Astrocyte of the spinal cord (primary cell): ENCODE measurements around the gene GRK5.
"Not testable (repeated sequence)": the region's sequence is repeated elsewhere in the genome, so short reads cannot be mapped to it uniquely, and the experiment has no call there.

Experiments used
- DNase-seq: peaks from one replicate; pipeline ENCODE4 v3.0.0; 2011; ENCODE audit warnings: low read depth, low spot score
- H3K4me3 ChIP-seq: 2 replicates; pipeline ENCODE4 v1.5.1; 2011; ENCODE audit warnings: low read depth, mild to moderate bottlenecking, low read length, moderate library complexity
- CTCF ChIP-seq: IDR thresholded peaks from 2 replicates; pipeline ENCODE4 v1.5.1; 2012; ENCODE audit warnings: low read depth, mild to moderate bottlenecking, low read length, inconsistent platforms
- in situ Hi-C: cut with HindIII; loops from 2 replicates; pipeline ENCODE4 v1.10.0; 2017; ENCODE audit warnings: low sequenced_read_pairs

The GRK5 gene

GRCh38 chr10:119461380-119461779, 254.0 kb downstream of the GRK5 start:
- no peak overlapping the region for H3K4me3 ChIP-seq
- no peak for TF ChIP-seq CTCF
- no peak for DNase-seq
- in situ Hi-C loops: no loop called here

GRCh38 chr10:119461923-119462322, 254.6 kb downstream of the GRK5 start:
- in situ Hi-C loops: no loop called here
- H3K4me3 ChIP-seq: no peak overlapping the region
- DNase-seq: no peak
- TF ChIP-seq CTCF: no peak

- in situ Hi-C loops: no loop called here
- no peak overlapping the region for H3K4me3 ChIP-seq
- no peak for DNase-seq
- no peak for TF ChIP-seq CTCF
Measured at GRCh38 chr10:119462773-119463172, 255.4 kb downstream of the GRK5 start.

- DNase-seq, in situ Hi-C loops, H3K4me3 ChIP-seq: not testable (repeated sequence)
Measured at GRCh38 chr10:119463195-119463594, 255.8 kb downstream of the GRK5 start.

GRCh38 chr10:119465085-119465484, 257.7 kb downstream of the GRK5 start:
- no peak for DNase-seq
- no peak overlapping the region for H3K4me3 ChIP-seq
- in situ Hi-C loops: no loop called here
- no peak for TF ChIP-seq CTCF

- no peak for DNase-seq
- H3K4me3 ChIP-seq: no peak overlapping the region
- no peak for TF ChIP-seq CTCF
- in situ Hi-C loops: no loop called here
Measured at GRCh38 chr10:119466076-119466475, 258.7 kb downstream of the GRK5 start.

GRCh38 chr10:119466655-119467054, 259.3 kb downstream of the GRK5 start:
- in situ Hi-C loops: no loop called here
- no peak for DNase-seq
- TF ChIP-seq CTCF: no peak
- H3K4me3 ChIP-seq: no peak overlapping the region
